CD4-positive, alpha-beta T cell (primary cell): Measurements from ENCODE around the gene CCDC137. TPM values are rescaled to one million over a fixed set of nuclear protein-coding genes. Genes with fewer than 3 reads are reported as not detected.

Experiments used
- ATAC-seq: fragments of 200-7000 bp; cut with Tn5 transposase; one replicate; pipeline ENCODE4 v1.10.0; 2022; ENCODE audit warnings: mild to moderate bottlenecking; ENCODE audit not compliant: poor library complexity
- CTCF ChIA-PET: fragments of 350-600 bp; sonication (Branson Sonifier 250); formaldehyde crosslinking; loops from one replicate; lab custom pipeline; 2021; ENCODE audit warnings: antibody characterized with exemption, inconsistent platforms; lab: Charles Lee
- POLR2A ChIA-PET: fragments of 350-600 bp; sonication (Branson Sonifier 250); formaldehyde crosslinking; loops from one replicate; lab custom pipeline; 2021; ENCODE audit warnings: antibody characterized with exemption, inconsistent platforms; lab: Charles Lee
- DNase-seq, 14 experiments: peaks; one replicate each; pipeline ENCODE4 v3.0.0-alpha.2; 2013 to 2020; ENCODE audit warnings: mixed read lengths in 2 of 14
- H3K27ac ChIP-seq, 2 donors: one replicate each; pipeline versions ENCODE4 v1.5.1 to v1.7.0; 2013; ENCODE audit warnings: low read length in 2 of 2, low read depth in 1 of 2, mild to moderate bottlenecking in 1 of 2
- H3K27me3 ChIP-seq, 2 experiments: 1 replicate in 1 of 2; 2 replicates in 1 of 2; pipeline versions ENCODE4 v1.6.1 to v1.7.0; 2013; ENCODE audit warnings: low read length in 2 of 2, control low read depth in 1 of 2, mild to moderate bottlenecking in 1 of 2, moderate library complexity in 1 of 2; ENCODE audit not compliant: insufficient read depth in 2 of 2, control insufficient read depth in 1 of 2
- H3K36me3 ChIP-seq: one replicate; pipeline ENCODE4 v1.6.1; 2013; ENCODE audit warnings: low read length, control low read depth; ENCODE audit not compliant: insufficient read depth
- H3K4me1 ChIP-seq: one replicate; pipeline ENCODE4 v1.6.1; 2013; ENCODE audit warnings: low read length, control low read depth; ENCODE audit not compliant: insufficient read depth
- H3K4me3 ChIP-seq: one replicate; pipeline ENCODE4 v1.5.1; 2013; ENCODE audit warnings: mild to moderate bottlenecking, low read length, moderate library complexity
- H3K9me3 ChIP-seq, 2 experiments: 1 replicate in 1 of 2; 2 replicates in 1 of 2; pipeline versions ENCODE4 v1.6.1 to v1.7.0; 2013; ENCODE audit warnings: low read length in 2 of 2, mild to moderate bottlenecking in 2 of 2, control low read depth in 1 of 2, moderate library complexity in 1 of 2; ENCODE audit not compliant: control insufficient read depth in 1 of 2, insufficient read depth in 1 of 2
- H3K27ac Mint-ChIP-seq: one replicate; pipeline ENCODE4 v1.8.0; 2020; ENCODE audit warnings: mixed read lengths
- H3K27me3 Mint-ChIP-seq: one replicate; pipeline ENCODE4 v1.8.0; 2021; ENCODE audit warnings: mixed read lengths
- H3K36me3 Mint-ChIP-seq: one replicate; pipeline ENCODE4 v1.8.0; 2021; ENCODE audit warnings: low read depth, mixed read lengths
- H3K4me1 Mint-ChIP-seq: one replicate; pipeline ENCODE4 v1.8.0; 2021; ENCODE audit warnings: low read depth, mixed read lengths
- H3K4me3 Mint-ChIP-seq: one replicate; pipeline ENCODE4 v1.8.0; 2020; ENCODE audit warnings: mild to moderate bottlenecking, mixed read lengths
- H3K9me3 Mint-ChIP-seq: one replicate; pipeline ENCODE4 v1.8.0; 2020; ENCODE audit warnings: mixed read lengths
- intact Hi-C, 2 experiments: fragments of 100-400 bp; cut with DNase I in 1 of 2; cut with micrococcal nuclease in 1 of 2; formaldehyde crosslinking; loops; one replicate each; pipeline versions ENCODE4 v1.15.1 to v1.9.0; 2023 to 2025; cut with DNase I, micrococcal nuclease
- total RNA-seq, 174 experiments: library from RNA in 2 of 174; stranded (reverse) in 2 of 174; gene quantifications; one replicate each; pipeline ENCODE4 v1.2.3 and lab custom pipeline; 2021 to 2026
- TF ChIP-seq, protein P1 (sequence below): fragments of 200-600 bp; IDR thresholded peaks from one replicate; pipeline ENCODE4 v1.8.0; 2022; ENCODE audit warnings: antibody characterized with exemption, mild to moderate bottlenecking

Gene CCDC137
- total RNA-seq, 2 experiments from 2014 or later: 20.8 to 21.7 TPM

GRCh38 chr17:81691196-81691595 is 24.7 kb downstream of the CCDC137 start:
- Histone ChIP-seq H3K4me1 (peaks cover 21% of the 10 kb centered on the region), H3K27ac (no peak overlapping the region), H3K36me3 (peaks cover 95% of the 10 kb centered on the region), H3K9me3 (no peaks in the 10 kb centered on the region), H3K4me3 (no peak overlapping the region), H3K27me3 (no peaks in the 10 kb centered on the region)
- Mint-ChIP-seq H3K36me3 (peaks cover 50% of the 10 kb centered on the region), H3K27ac (no peak overlapping the region), H3K27me3 (no peaks in the 10 kb centered on the region), H3K4me1 (peaks cover 5% of the 10 kb centered on the region), H3K9me3 (no peaks in the 10 kb centered on the region), H3K4me3 (no peak overlapping the region)
- ATAC-seq: no peak
- CTCF ChIA-PET: no interaction called here
- intact Hi-C loops: no loop called here
- TF ChIP-seq, protein P1, sequence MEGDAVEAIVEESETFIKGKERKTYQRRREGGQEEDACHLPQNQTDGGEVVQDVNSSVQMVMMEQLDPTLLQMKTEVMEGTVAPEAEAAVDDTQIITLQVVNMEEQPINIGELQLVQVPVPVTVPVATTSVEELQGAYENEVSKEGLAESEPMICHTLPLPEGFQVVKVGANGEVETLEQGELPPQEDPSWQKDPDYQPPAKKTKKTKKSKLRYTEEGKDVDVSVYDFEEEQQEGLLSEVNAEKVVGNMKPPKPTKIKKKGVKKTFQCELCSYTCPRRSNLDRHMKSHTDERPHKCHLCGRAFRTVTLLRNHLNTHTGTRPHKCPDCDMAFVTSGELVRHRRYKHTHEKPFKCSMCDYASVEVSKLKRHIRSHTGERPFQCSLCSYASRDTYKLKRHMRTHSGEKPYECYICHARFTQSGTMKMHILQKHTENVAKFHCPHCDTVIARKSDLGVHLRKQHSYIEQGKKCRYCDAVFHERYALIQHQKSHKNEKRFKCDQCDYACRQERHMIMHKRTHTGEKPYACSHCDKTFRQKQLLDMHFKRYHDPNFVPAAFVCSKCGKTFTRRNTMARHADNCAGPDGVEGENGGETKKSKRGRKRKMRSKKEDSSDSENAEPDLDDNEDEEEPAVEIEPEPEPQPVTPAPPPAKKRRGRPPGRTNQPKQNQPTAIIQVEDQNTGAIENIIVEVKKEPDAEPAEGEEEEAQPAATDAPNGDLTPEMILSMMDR: no peak
- POLR2A ChIA-PET: no interaction called here
- no peak for DNase-seq

- peaks cover 5% of the 10 kb centered on the region for H3K4me1 Mint-ChIP-seq
- H3K9me3 Mint-ChIP-seq: no peaks in the 10 kb centered on the region
- peaks cover 17% of the 10 kb centered on the region for H3K4me1 ChIP-seq
- no peaks in the 10 kb centered on the region for H3K27me3 ChIP-seq
- peaks cover 95% of the 10 kb centered on the region for H3K36me3 ChIP-seq
- H3K27ac Mint-ChIP-seq: no peak overlapping the region
- TF ChIP-seq, protein P1: no peak
- ATAC-seq (no peak), DNase-seq (no peak)
- peaks cover 47% of the 10 kb centered on the region for H3K36me3 Mint-ChIP-seq
- no peak overlapping the region for H3K4me3 Mint-ChIP-seq
- no peak overlapping the region for H3K27ac ChIP-seq
- H3K9me3 ChIP-seq: no peaks in the 10 kb centered on the region
- no peak overlapping the region for H3K4me3 ChIP-seq
- CTCF ChIA-PET: no interaction called here
- no peaks in the 10 kb centered on the region for H3K27me3 Mint-ChIP-seq
- POLR2A ChIA-PET: no interaction called here
- intact Hi-C loops: no loop called here
These were observed 25.1 kb downstream of the CCDC137 start for GRCh38 chr17:81691608-81692007.

GRCh38 chr17:81693509-81694210 is 27.1 kb downstream of the CCDC137 start:
- DNase-seq: no peak
- intact Hi-C loops: no loop called here
- Histone ChIP-seq H3K27ac (no peak overlapping the region), H3K36me3 (peaks cover 95% of the 10 kb centered on the region), H3K4me3 (no peak overlapping the region), H3K9me3 (no peaks in the 10 kb centered on the region), H3K27me3 (no peaks in the 10 kb centered on the region), H3K4me1 (peaks cover 5% of the 10 kb centered on the region)
- TF ChIP-seq, protein P1: no peak
- H3K36me3 Mint-ChIP-seq: peaks cover 53% of the 10 kb centered on the region
- POLR2A ChIA-PET: no interaction called here
- no peaks in the 10 kb centered on the region for H3K27me3 Mint-ChIP-seq
- no peak overlapping the region for H3K4me3 Mint-ChIP-seq
- CTCF ChIA-PET: no interaction called here
- ATAC-seq: no peak
- no peaks in the 10 kb centered on the region for H3K9me3 Mint-ChIP-seq
- no peaks in the 10 kb centered on the region for H3K4me1 Mint-ChIP-seq
- no peak overlapping the region for H3K27ac Mint-ChIP-seq
